ENCODE results near the gene LHX8.

DNA sequence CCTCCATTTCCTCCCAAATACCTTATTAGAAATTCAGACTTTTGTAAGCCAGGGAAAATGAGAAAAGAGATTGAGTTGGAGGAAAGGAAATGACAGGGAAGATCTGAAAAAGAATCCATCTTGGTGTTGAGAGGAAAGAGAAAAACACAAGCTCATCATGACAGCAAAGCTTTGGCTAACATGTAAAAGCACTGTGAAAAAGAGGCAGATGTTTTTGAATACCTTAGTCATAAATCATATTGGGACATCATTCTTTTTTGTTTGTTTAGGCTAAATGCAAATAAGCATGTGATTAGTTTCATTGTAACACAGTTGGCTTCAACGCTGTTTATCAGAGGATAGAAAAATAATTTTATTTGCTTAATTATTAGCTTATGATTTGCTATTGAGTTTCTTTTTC lies 64.6 kb downstream of the LHX8 start:
- TF ChIP-seq, protein P1, sequence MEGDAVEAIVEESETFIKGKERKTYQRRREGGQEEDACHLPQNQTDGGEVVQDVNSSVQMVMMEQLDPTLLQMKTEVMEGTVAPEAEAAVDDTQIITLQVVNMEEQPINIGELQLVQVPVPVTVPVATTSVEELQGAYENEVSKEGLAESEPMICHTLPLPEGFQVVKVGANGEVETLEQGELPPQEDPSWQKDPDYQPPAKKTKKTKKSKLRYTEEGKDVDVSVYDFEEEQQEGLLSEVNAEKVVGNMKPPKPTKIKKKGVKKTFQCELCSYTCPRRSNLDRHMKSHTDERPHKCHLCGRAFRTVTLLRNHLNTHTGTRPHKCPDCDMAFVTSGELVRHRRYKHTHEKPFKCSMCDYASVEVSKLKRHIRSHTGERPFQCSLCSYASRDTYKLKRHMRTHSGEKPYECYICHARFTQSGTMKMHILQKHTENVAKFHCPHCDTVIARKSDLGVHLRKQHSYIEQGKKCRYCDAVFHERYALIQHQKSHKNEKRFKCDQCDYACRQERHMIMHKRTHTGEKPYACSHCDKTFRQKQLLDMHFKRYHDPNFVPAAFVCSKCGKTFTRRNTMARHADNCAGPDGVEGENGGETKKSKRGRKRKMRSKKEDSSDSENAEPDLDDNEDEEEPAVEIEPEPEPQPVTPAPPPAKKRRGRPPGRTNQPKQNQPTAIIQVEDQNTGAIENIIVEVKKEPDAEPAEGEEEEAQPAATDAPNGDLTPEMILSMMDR (IDR thresholded peaks at IDR 0.05; ENCODE audit: low read depth, low read length, poor library complexity, severe bottlenecking): no peak
- TF ChIP-seq EZH2phosphoT487 (IDR thresholded peaks at IDR 0.05; ENCODE audit: borderline replicate concordance, low read length): no peak
